OCI-LY3 (cell line): ENCODE data around the gene HOXB9.
A peak's percentile ranks its signal among the peaks of the same experiment; 100 is the strongest.

Source experiments
- H2AFZ ChIP-seq: fragments of 200-600, 300-600 bp; shearing (Covaris generic); 2 replicates; pipeline ENCODE4 v1.6.0; 2014; ENCODE audit warnings: antibody characterized with exemption, low read depth, low read length
- H3K27ac ChIP-seq: fragments of 200-600, 300-600 bp; sonication (generic); 2 replicates; pipeline ENCODE4 v1.5.1; 2014; ENCODE audit warnings: mild to moderate bottlenecking, low read length, moderate library complexity, mixed read lengths
- H3K27me3 ChIP-seq: fragments of 200-600, 300-600 bp; sonication (generic); 2 replicates; pipeline ENCODE4 v1.6.1; 2014; ENCODE audit warnings: low read depth, low read length, mixed read lengths
- H3K36me3 ChIP-seq: fragments of 200-600, 300-600 bp; sonication (generic); replicated peaks from 2 replicates; pipeline ENCODE3; 2014; ENCODE audit warnings: low read depth, low read length, mixed read lengths
- H3K4me1 ChIP-seq: fragments of 300-600, 200-600 bp; sonication (generic); 2 replicates; pipeline ENCODE4 v1.6.1; 2014; ENCODE audit warnings: low read length, mixed read lengths
- H3K4me2 ChIP-seq: fragments of 200-600, 300-600 bp; sonication (generic); 2 replicates; pipeline ENCODE4 v1.6.1; 2014; ENCODE audit warnings: low read length, mixed read lengths
- H3K4me3 ChIP-seq: fragments of 300-600, 200-600 bp; sonication (generic); 2 replicates; pipeline ENCODE4 v1.5.1; 2014; ENCODE audit warnings: antibody characterized with exemption, mild to moderate bottlenecking, low read length, moderate library complexity
- H3K79me2 ChIP-seq: fragments of 300-600, 200-600 bp; shearing (Covaris generic); 2 replicates; pipeline ENCODE4 v1.6.1; 2014; ENCODE audit warnings: mild to moderate bottlenecking, low read length, mixed read lengths
- H3K9ac ChIP-seq: fragments of 300-600, 200-600 bp; shearing (Covaris generic); 2 replicates; pipeline ENCODE4 v1.6.0; 2014; ENCODE audit warnings: mild to moderate bottlenecking, low read length, moderate library complexity
- H3K9me3 ChIP-seq: fragments of 200-600, 300-600 bp; shearing (Covaris generic); 2 replicates; pipeline ENCODE4 v1.6.1; 2014; ENCODE audit warnings: low read length, mixed read lengths; ENCODE audit not compliant: insufficient read depth
- H4K20me1 ChIP-seq: fragments of 200-600, 300-600 bp; sonication (generic); 2 replicates; pipeline ENCODE4 v1.6.1; 2016; ENCODE audit warnings: low read length, mixed read lengths; ENCODE audit not compliant: insufficient read depth
- CTCF ChIP-seq: fragments of 200-600, 300-600 bp; sonication (generic); IDR thresholded peaks from 2 replicates; pipeline ENCODE4 v1.5.1; 2014; ENCODE audit warnings: antibody characterized with exemption, low read length, low read depth
- EZH2phosphoT487 ChIP-seq: fragments of 200-600 bp; shearing (Covaris generic); IDR thresholded peaks from 2 replicates; pipeline ENCODE4 v1.6.1; 2018; ENCODE audit warnings: antibody characterized with exemption, mixed run types, low read depth

HOXB9 gene

GRCh38 chr17:48624544-48625494 lies 1.3 kb downstream of the HOXB9 start:
- no peaks in the 10 kb centered on the region for H3K36me3 ChIP-seq
- H3K4me2 ChIP-seq, result peak overlapping the region; percentile 55
- TF ChIP-seq CTCF (no peak), EZH2phosphoT487 (no peak)
- no peaks in the 10 kb centered on the region for H3K9me3 ChIP-seq
- peak overlapping the region; percentile 78 for H3K4me3 ChIP-seq
- H3K4me1 ChIP-seq, result peaks cover 5% of the 10 kb centered on the region; the same call in 1 of the 2 replicates
- peaks cover 43% of the 10 kb centered on the region for H3K27me3 ChIP-seq
- H3K27ac ChIP-seq, result no peak overlapping the region
- no peak overlapping the region for H2AFZ ChIP-seq
- peak overlapping the region; percentile 62 for H3K9ac ChIP-seq
- H3K79me2 ChIP-seq, result no peaks in the 10 kb centered on the region
- H4K20me1 ChIP-seq, result no peaks in the 10 kb centered on the region

- H3K27me3 ChIP-seq, result peaks cover 44% of the 10 kb centered on the region
- H3K9ac ChIP-seq, result no peak overlapping the region
- no peaks in the 10 kb centered on the region for H3K9me3 ChIP-seq
- no peak overlapping the region for H3K4me3 ChIP-seq
- no peaks in the 10 kb centered on the region for H3K79me2 ChIP-seq
- H3K27ac ChIP-seq, result no peak overlapping the region
- TF ChIP-seq EZH2phosphoT487 (no peak), CTCF (no peak)
- peaks cover 5% of the 10 kb centered on the region; the same call in 1 of the 2 replicates for H3K4me1 ChIP-seq
- no peak overlapping the region for H2AFZ ChIP-seq
- no peaks in the 10 kb centered on the region for H3K36me3 ChIP-seq
- H3K4me2 ChIP-seq, result no peak overlapping the region
- H4K20me1 ChIP-seq, result no peaks in the 10 kb centered on the region
Measured at GRCh38 chr17:48624118-48624517, 2.0 kb downstream of the HOXB9 start.

- Histone ChIP-seq H3K4me3 (no peak overlapping the region), H3K9ac (no peak overlapping the region), H3K36me3 (no peaks in the 10 kb centered on the region), H3K9me3 (no peaks in the 10 kb centered on the region), H2AFZ (no peak overlapping the region), H3K4me1 (peaks cover 7% of the 10 kb centered on the region; the same call in 1 of the 2 replicates), H3K79me2 (no peaks in the 10 kb centered on the region), H3K4me2 (no peak overlapping the region), H3K27me3 (peaks cover 45% of the 10 kb centered on the region), H3K27ac (no peak overlapping the region), H4K20me1 (no peaks in the 10 kb centered on the region)
- no peak for TF ChIP-seq EZH2phosphoT487
- no peak for TF ChIP-seq CTCF
Measured at GRCh38 chr17:48623583-48623982, 2.6 kb downstream of the HOXB9 start.

- Histone ChIP-seq H3K9me3 (no peaks in the 10 kb centered on the region), H3K27ac (no peak overlapping the region), H3K9ac (no peak overlapping the region), H3K4me3 (no peak overlapping the region), H4K20me1 (no peaks in the 10 kb centered on the region), H3K36me3 (no peaks in the 10 kb centered on the region), H3K27me3 (peaks cover 46% of the 10 kb centered on the region), H2AFZ (no peak overlapping the region), H3K4me2 (no peak overlapping the region), H3K4me1 (peaks cover 12% of the 10 kb centered on the region), H3K79me2 (no peaks in the 10 kb centered on the region)
- TF ChIP-seq CTCF, result no peak
- TF ChIP-seq EZH2phosphoT487, result no peak
Measured at GRCh38 chr17:48622857-48623256, 3.3 kb downstream of the HOXB9 start.
